ENCODE measurements around the gene TMED9. TPM values are rescaled to one million over a fixed set of nuclear protein-coding genes. Genes with fewer than 3 reads are reported as not detected.

Gene TMED9
- total and polyA plus RNA-seq, 9 of the 15 experiments (the other 6 are each of a cell fraction or from before 2014, with no cell fraction given) = 43.7 to 301 (median 90.0) TPM

DNA sequence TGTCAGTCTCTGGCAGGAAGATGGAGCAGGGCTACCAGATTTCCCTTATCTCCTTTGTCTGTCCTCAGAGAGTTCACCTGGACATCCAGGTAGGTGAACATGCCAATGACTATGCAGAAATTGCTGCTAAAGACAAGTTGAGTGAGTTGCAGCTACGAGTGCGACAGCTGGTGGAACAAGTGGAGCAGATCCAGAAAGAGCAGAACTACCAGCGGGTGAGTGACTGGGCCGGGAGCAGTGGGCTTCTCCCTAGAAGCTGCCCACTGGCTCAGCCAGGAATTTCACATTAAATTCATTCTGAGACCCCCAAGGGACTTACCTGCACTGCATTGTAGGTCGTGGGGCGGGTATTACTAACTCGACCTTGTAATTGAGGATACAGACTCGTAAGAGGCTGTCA, 2.1 kb downstream of the TMED9 start (continued):
- TF ChIP-seq, protein P1, sequence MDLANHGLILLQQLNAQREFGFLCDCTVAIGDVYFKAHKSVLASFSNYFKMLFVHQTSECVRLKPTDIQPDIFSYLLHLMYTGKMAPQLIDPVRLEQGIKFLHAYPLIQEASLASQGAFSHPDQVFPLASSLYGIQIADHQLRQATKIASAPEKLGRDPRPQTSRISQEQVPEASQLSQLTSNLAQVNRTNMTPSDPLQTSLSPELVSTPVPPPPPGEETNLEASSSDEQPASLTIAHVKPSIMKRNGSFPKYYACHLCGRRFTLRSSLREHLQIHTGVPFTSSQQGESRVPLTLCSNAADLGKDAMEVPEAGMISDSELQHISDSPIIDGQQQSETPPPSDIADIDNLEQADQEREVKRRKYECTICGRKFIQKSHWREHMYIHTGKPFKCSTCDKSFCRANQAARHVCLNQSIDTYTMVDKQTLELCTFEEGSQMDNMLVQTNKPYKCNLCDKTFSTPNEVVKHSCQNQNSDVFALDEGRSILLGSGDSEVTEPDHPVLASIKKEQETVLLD (IDR thresholded peaks at IDR 0.05) = no peak
- TF ChIP-seq, protein P2, sequence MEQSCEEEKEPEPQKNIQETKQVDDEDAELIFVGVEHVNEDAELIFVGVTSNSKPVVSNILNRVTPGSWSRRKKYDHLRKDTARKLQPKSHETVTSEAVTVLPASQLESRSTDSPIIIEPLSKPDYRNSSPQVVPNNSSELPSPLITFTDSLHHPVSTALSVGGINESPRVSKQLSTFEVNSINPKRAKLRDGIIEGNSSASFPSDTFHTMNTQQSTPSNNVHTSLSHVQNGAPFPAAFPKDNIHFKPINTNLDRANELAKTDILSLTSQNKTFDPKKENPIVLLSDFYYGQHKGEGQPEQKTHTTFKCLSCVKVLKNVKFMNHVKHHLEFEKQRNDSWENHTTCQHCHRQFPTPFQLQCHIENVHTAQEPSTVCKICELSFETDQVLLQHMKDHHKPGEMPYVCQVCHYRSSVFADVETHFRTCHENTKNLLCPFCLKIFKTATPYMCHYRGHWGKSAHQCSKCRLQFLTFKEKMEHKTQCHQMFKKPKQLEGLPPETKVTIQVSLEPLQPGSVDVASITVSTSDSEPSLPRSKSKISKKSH (CRISPR knock-in tag; IDR thresholded peaks at IDR 0.05) = no peak
- TF ChIP-seq CC2D1A (IDR thresholded peaks at IDR 0.05) (no peak), PHF8 (IDR thresholded peaks at IDR 0.05; ENCODE audit: borderline replicate concordance, low read length) (no peak), TFAM (CRISPR knock-in tag; conservative IDR thresholded peaks at IDR 0.05) (no peak), ZC3H8 (IDR thresholded peaks at IDR 0.05) (no peak), CBX5 (IDR thresholded peaks at IDR 0.05; ENCODE audit: borderline replicate concordance, low read depth) (no peak), ETS2 (tag; IDR thresholded peaks at IDR 0.05; ENCODE audit: borderline replicate concordance, poor library complexity, severe bottlenecking) (no peak), PRPF4 (IDR thresholded peaks at IDR 0.05; ENCODE audit: insufficient read depth, low read depth, low read length, poor library complexity, severe bottlenecking) (no peak), DIDO1 (tag; IDR thresholded peaks at IDR 0.05; ENCODE audit: low read depth) (no peak)
- TF ChIP-seq, protein P3, sequence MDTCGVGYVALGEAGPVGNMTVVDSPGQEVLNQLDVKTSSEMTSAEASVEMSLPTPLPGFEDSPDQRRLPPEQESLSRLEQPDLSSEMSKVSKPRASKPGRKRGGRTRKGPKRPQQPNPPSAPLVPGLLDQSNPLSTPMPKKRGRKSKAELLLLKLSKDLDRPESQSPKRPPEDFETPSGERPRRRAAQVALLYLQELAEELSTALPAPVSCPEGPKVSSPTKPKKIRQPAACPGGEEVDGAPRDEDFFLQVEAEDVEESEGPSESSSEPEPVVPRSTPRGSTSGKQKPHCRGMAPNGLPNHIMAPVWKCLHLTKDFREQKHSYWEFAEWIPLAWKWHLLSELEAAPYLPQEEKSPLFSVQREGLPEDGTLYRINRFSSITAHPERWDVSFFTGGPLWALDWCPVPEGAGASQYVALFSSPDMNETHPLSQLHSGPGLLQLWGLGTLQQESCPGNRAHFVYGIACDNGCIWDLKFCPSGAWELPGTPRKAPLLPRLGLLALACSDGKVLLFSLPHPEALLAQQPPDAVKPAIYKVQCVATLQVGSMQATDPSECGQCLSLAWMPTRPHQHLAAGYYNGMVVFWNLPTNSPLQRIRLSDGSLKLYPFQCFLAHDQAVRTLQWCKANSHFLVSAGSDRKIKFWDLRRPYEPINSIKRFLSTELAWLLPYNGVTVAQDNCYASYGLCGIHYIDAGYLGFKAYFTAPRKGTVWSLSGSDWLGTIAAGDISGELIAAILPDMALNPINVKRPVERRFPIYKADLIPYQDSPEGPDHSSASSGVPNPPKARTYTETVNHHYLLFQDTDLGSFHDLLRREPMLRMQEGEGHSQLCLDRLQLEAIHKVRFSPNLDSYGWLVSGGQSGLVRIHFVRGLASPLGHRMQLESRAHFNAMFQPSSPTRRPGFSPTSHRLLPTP (IDR thresholded peaks at IDR 0.05; ENCODE audit: borderline replicate concordance, extremely low read depth, insufficient read length) = no peak
- TF ChIP-seq, protein P4, sequence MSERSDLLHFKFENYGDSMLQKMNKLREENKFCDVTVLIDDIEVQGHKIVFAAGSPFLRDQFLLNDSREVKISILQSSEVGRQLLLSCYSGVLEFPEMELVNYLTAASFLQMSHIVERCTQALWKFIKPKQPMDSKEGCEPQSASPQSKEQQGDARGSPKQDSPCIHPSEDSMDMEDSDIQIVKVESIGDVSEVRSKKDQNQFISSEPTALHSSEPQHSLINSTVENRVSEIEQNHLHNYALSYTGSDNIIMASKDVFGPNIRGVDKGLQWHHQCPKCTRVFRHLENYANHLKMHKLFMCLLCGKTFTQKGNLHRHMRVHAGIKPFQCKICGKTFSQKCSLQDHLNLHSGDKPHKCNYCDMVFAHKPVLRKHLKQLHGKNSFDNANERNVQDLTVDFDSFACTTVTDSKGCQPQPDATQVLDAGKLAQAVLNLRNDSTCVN (CRISPR knock-in tag; IDR thresholded peaks at IDR 0.05) = no peak
- TF ChIP-seq, protein P5, sequence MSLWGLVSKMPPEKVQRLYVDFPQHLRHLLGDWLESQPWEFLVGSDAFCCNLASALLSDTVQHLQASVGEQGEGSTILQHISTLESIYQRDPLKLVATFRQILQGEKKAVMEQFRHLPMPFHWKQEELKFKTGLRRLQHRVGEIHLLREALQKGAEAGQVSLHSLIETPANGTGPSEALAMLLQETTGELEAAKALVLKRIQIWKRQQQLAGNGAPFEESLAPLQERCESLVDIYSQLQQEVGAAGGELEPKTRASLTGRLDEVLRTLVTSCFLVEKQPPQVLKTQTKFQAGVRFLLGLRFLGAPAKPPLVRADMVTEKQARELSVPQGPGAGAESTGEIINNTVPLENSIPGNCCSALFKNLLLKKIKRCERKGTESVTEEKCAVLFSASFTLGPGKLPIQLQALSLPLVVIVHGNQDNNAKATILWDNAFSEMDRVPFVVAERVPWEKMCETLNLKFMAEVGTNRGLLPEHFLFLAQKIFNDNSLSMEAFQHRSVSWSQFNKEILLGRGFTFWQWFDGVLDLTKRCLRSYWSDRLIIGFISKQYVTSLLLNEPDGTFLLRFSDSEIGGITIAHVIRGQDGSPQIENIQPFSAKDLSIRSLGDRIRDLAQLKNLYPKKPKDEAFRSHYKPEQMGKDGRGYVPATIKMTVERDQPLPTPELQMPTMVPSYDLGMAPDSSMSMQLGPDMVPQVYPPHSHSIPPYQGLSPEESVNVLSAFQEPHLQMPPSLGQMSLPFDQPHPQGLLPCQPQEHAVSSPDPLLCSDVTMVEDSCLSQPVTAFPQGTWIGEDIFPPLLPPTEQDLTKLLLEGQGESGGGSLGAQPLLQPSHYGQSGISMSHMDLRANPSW (CRISPR knock-in tag; IDR thresholded peaks at IDR 0.05) = no peak
- TF ChIP-seq, protein P6, sequence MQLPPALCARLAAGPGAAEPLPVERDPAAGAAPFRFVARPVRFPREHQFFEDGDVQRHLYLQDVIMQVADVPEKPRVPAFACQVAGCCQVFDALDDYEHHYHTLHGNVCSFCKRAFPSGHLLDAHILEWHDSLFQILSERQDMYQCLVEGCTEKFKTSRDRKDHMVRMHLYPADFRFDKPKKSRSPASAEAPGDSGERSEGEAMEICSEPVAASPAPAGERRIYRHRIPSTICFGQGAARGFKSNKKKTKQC (CRISPR knock-in tag; IDR thresholded peaks at IDR 0.05) = no peak

Measured in K562 (cell line).